ENCODE measurements around the gene CCL4. TPM values are rescaled to one million over a fixed set of nuclear protein-coding genes. Genes with fewer than 3 reads are reported as not detected.
A peak's percentile ranks its signal among the peaks of the same experiment; 100 is the strongest.
"Not testable (repeated sequence)": the region's sequence is repeated elsewhere in the genome, so short reads cannot be mapped to it uniquely, and the experiment has no call there.

The CCL4 gene
- total RNA-seq, 2 donors from 2014 or later = 5.8 to 16.5 TPM

DNA sequence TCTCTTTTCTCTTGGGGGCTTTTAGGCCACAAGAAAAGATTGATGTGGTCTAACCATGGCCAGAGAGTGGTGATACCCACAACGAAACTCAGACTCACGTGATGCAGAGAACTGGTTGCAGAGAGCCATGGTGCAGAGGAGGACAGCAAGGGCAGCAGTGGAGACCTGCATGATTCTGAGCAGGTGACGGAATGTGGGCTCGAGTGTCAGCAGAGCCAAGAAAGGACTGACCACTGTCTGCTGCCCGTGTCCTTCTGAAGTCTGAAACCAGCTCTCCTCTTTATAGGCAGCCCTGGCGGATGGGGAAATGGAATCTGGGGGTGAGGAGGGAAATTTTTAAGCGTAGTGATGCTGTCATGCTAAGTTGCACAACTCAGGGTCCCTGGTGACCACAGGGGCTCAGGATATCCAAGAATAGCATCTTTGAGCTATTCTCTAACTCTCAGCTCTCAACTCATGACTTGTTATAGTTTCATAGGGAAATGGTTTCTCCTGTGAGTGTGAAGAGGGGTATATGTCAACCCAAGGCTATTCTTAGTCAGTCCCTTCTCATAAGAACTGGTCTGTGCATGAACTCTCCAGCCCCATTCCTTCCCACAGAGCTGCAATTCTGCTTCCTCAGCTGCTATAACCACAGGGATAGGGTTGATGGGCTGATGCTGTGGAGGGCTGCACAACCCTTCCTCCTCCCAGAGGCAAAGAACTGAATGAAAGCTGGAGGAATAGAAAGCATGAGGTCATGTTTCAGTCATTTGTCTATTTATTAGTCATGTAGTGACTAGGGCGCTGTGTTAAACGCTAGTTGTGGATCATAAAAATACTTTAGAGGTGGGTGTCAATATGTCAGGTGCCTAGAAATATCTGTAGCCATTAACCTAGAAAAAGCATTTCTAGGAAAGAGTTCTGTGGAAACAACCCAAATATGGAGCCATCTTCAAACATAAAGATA is 13.5 kb upstream of the CCL4 start, which contains the start of gene CCL3:
TSS of gene CCL3 (minus strand) at position 256 of the 949 bp plus-strand sequence. CDS start at position 171, 85 bp downstream.
- peak within 1 kb of the TSS; percentile 36 for H3K4me3 ChIP-seq
- H3K27ac ChIP-seq = no peak within 1 kb of the TSS
- TF ChIP-seq, protein P1, sequence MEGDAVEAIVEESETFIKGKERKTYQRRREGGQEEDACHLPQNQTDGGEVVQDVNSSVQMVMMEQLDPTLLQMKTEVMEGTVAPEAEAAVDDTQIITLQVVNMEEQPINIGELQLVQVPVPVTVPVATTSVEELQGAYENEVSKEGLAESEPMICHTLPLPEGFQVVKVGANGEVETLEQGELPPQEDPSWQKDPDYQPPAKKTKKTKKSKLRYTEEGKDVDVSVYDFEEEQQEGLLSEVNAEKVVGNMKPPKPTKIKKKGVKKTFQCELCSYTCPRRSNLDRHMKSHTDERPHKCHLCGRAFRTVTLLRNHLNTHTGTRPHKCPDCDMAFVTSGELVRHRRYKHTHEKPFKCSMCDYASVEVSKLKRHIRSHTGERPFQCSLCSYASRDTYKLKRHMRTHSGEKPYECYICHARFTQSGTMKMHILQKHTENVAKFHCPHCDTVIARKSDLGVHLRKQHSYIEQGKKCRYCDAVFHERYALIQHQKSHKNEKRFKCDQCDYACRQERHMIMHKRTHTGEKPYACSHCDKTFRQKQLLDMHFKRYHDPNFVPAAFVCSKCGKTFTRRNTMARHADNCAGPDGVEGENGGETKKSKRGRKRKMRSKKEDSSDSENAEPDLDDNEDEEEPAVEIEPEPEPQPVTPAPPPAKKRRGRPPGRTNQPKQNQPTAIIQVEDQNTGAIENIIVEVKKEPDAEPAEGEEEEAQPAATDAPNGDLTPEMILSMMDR (IDR thresholded peaks at IDR 0.05) = no peak
- H3K9me3 ChIP-seq = no peaks in the 10 kb centered on the region
- no peaks in the 10 kb centered on the region for H3K27me3 ChIP-seq (replicated peaks; ENCODE audit: insufficient read depth)
- DNase-seq (ENCODE audit: low spot score) (no peak), ATAC-seq (ENCODE audit: insufficient number of reproducible peaks, low FRiP score, low read depth) (no peak)
- H3K36me3 ChIP-seq = no peaks in the 10 kb centered on the region
- no peaks in the 10 kb centered on the region for H3K4me1 ChIP-seq (ENCODE audit: control insufficient read depth in 1 of 2, low read depth in 2 of 2)

DNA sequence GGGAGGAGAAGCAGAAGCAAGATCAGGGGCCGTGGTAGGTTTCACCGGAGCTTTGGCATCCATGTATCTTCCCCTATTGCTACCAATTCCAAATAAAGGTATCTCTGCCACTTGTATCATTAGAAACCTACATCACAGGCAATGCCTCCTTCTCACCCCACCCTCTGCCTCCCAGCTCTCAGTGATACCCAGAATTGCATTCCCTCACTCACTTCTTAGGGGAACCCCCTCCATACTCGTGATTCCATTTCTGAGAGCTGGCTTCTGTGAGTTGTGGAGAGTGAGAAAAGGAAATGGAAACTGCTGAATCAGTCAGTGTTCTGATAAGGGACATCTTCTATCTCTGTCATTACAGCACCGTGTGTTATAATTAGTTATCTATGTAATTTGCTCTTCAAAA is 11.4 kb upstream of the CCL4 start:
- H3K9me3 ChIP-seq = no peaks in the 10 kb centered on the region
- no peak for DNase-seq (ENCODE audit: low spot score)
- no peaks in the 10 kb centered on the region for H3K4me1 ChIP-seq (ENCODE audit: control insufficient read depth in 1 of 2, low read depth in 2 of 2)
- TF ChIP-seq, protein P1 (IDR thresholded peaks at IDR 0.05) = no peak
- no peaks in the 10 kb centered on the region for H3K36me3 ChIP-seq
- H3K4me3 ChIP-seq = no peak overlapping the region
- ATAC-seq (ENCODE audit: insufficient number of reproducible peaks, low FRiP score, low read depth) = no peak
- H3K27me3 ChIP-seq (replicated peaks; ENCODE audit: insufficient read depth) = no peaks in the 10 kb centered on the region
- no peak overlapping the region for H3K27ac ChIP-seq

DNA sequence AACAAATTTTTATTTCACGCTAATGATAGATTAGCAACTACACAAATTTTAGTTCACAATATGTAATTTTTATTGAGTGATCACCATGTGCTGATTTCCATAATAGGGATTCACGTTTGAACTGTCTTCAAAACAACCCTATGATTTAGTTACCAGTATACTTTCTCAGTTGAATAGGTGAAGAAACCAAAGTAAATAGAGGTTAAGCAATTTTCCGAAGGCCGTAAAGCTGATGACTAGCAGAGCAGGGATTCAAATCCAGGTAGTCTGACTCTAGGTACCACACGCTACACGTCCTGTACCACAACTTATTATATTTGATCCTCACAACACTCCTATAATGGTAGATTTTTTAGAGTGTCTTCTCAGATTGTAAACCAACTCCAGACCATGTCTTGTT is 10.9 kb upstream of the CCL4 start:
- not testable (repeated sequence) for H3K27me3 ChIP-seq (replicated peaks; ENCODE audit: insufficient read depth); H3K4me1 ChIP-seq (ENCODE audit: control insufficient read depth in 1 of 2, low read depth in 2 of 2); H3K36me3 ChIP-seq; H3K9me3 ChIP-seq; ATAC-seq (ENCODE audit: insufficient number of reproducible peaks, low FRiP score, low read depth); H3K4me3 ChIP-seq; DNase-seq (ENCODE audit: low spot score); H3K27ac ChIP-seq

DNA sequence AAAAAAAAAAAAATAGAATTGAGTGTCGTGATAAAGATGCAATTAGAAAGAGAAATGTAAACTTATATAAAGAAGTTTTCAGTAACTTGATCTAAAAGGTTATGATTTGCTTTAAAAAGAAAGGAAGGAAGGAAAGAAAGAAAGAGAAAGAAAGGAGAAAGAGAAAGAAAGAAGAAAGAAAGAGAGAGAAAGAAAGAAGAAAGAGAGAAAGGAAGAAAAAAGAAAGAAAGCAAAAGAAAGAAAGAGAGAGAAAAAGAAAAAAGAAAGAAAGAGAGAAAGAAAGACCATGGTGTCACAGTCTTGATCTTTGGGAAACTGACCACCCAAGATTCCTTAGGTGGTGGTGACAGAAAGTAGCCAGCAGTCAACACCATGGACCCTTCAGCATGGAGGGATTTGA is 9.4 kb upstream of the CCL4 start:
- Histone ChIP-seq H3K4me1 (ENCODE audit: control insufficient read depth in 1 of 2, low read depth in 2 of 2) (no peaks in the 10 kb centered on the region), H3K9me3 (no peaks in the 10 kb centered on the region), H3K27me3 (replicated peaks; ENCODE audit: insufficient read depth) (no peaks in the 10 kb centered on the region), H3K36me3 (no peaks in the 10 kb centered on the region), H3K27ac (no peak overlapping the region), H3K4me3 (no peak overlapping the region)
- ATAC-seq (ENCODE audit: insufficient number of reproducible peaks, low FRiP score, low read depth) (no peak), DNase-seq (ENCODE audit: low spot score) (no peak)
- TF ChIP-seq, protein P1 (IDR thresholded peaks at IDR 0.05) = no peak

DNA sequence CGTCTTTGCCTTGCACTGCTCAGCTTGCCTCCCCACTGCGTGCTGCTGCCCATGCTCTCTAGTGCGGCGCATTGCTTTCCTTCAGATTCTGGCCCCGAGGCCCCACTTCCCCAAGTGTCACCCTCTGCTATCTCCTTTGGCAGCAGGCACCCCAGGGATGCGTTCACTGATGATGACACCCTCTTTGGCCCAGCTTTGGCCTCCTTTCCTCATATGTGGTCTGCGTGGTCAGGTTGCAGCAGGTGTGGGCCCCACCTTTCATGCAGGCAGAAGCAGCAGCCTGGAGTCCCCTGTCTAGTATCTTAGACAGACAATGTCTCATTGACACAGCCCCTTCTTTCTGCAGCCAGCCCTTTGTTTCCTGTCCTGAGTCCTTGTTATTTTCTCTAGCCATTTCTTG is 8.9 kb upstream of the CCL4 start:
- H3K4me1 ChIP-seq (ENCODE audit: control insufficient read depth in 1 of 2, low read depth in 2 of 2) = no peaks in the 10 kb centered on the region
- H3K36me3 ChIP-seq = no peaks in the 10 kb centered on the region
- no peak overlapping the region for H3K27ac ChIP-seq
- ATAC-seq (ENCODE audit: insufficient number of reproducible peaks, low FRiP score, low read depth) (no peak), DNase-seq (ENCODE audit: low spot score) (no peak)
- no peaks in the 10 kb centered on the region for H3K9me3 ChIP-seq
- no peak overlapping the region for H3K4me3 ChIP-seq
- TF ChIP-seq, protein P1 (IDR thresholded peaks at IDR 0.05) = no peak
- no peaks in the 10 kb centered on the region for H3K27me3 ChIP-seq (replicated peaks; ENCODE audit: insufficient read depth)
